BLaER1 (cell line): Measurements from ENCODE around the gene TCIRG1.
"Not testable (repeated sequence)": the region's sequence is repeated elsewhere in the genome, so short reads cannot be mapped to it uniquely, and the experiment has no call there.

ENCODE experiments used
- H3K27ac ChIP-seq: shearing (Covaris generic); formaldehyde crosslinking; 2 replicates; pipeline ENCODE4 v1.8.1; 2022
- H3K27me3 ChIP-seq: shearing (Covaris generic); formaldehyde crosslinking; 2 replicates; pipeline ENCODE4 v1.8.1; 2022
- H3K36me3 ChIP-seq: shearing (Covaris generic); formaldehyde crosslinking; 2 replicates; pipeline ENCODE4 v1.8.1; 2022
- H3K4me1 ChIP-seq: shearing (Covaris generic); formaldehyde crosslinking; 2 replicates; pipeline ENCODE4 v1.8.1; 2022
- H3K4me2 ChIP-seq: shearing (Covaris generic); formaldehyde crosslinking; 2 replicates; pipeline ENCODE4 v1.8.1; 2022
- H3K4me3 ChIP-seq: shearing (Covaris generic); formaldehyde crosslinking; 2 replicates; pipeline ENCODE4 v1.8.1; 2022
- H3K9ac ChIP-seq: shearing (Covaris generic); formaldehyde crosslinking; 2 replicates; pipeline ENCODE4 v1.8.1; 2022
- H3K9me3 ChIP-seq: shearing (Covaris generic); formaldehyde crosslinking; 2 replicates; pipeline ENCODE4 v1.8.1; 2022
- H4K20me1 ChIP-seq: shearing (Covaris generic); formaldehyde crosslinking; 2 replicates; pipeline ENCODE4 v1.8.1; 2022
- Cebpa-rat ChIP-seq: shearing (Covaris generic); IDR thresholded peaks from 2 replicates; pipeline ENCODE4 v1.8.1; 2022

TCIRG1 gene

DNA sequence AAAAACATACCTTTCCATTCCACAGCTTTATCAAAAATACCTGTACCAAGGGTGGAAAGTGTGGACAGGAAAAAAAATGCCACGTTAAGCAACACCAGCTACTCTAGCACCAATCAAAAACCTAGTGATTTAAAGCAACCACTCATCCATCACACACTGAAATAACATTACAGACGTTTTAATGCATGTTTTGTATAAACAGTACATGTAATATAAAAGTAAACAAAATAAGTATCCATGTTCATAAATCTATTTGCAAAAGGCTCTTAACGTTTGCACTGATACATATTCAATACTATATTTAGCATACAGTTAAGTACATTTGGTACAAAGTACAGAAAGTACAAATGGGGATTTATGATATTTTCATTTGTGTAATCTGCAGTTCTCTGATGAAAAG, 43.7 kb downstream of the TCIRG1 start:
- Histone ChIP-seq H3K36me3 (peaks cover 40% of the 10 kb centered on the region), H3K9ac (no peak overlapping the region)
- no peak for TF ChIP-seq Cebpa-rat

DNA sequence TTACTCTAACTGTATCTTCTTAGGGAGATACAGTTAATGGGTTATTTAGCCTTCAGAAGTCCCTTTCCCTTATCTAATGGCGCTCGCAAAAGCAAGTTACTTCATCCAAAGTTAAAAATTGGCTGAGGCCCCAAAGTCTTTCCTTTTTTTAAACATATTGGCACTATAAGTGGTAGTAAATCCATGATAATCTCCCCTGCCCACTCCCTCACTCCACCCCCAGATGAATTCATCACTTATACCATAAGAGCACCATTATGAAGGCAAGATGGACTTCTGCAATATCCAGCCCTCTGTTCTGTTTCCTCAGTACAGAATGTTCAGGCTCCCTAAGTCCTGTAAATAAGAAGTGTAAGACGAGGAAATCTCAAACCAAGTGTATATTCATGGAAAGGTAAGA, 44.7 kb downstream of the TCIRG1 start:
- Histone ChIP-seq H3K4me1 (peaks cover 13% of the 10 kb centered on the region), H3K9me3 (no peaks in the 10 kb centered on the region), H4K20me1 (peaks cover 11% of the 10 kb centered on the region), H3K4me2 (no peak overlapping the region), H3K4me3 (no peak overlapping the region), H3K27ac (no peak overlapping the region), H3K9ac (no peak overlapping the region), H3K36me3 (peaks cover 47% of the 10 kb centered on the region), H3K27me3 (no peaks in the 10 kb centered on the region)
- TF ChIP-seq Cebpa-rat = no peak

More for the DNA sequence above, 43.7 kb downstream of the TCIRG1 start:
- H3K27me3 ChIP-seq = no peaks in the 10 kb centered on the region
- peaks cover 23% of the 10 kb centered on the region for H3K4me1 ChIP-seq
- no peaks in the 10 kb centered on the region for H3K9me3 ChIP-seq
- no peak overlapping the region for H3K27ac ChIP-seq
- peaks cover 22% of the 10 kb centered on the region for H4K20me1 ChIP-seq
- no peak overlapping the region for H3K4me2 ChIP-seq
- no peak overlapping the region for H3K4me3 ChIP-seq

GRCh38 chr11:68089679-68090078, 50.9 kb downstream of the TCIRG1 start:
- peak overlapping the region; percentile 66 for H3K4me2 ChIP-seq

DNA sequence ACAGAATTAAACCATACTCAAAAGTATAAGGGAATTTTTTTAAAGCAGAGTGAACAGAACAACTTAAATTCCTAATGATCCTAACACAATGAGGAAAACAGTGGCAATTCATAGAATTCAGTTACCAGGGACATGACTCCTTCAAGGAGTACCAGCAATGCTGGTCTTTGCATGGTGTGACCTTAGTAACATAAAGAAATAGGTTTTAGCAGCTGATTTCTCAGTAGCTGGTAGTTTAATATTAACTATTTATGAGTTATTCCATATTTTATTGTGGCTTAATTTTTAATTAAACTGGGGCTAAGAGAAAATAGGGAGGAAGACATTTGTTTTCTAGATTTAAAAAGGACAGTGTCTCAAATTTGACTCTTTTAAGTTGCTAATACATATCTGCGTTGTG, 51.5 kb downstream of the TCIRG1 start:
- Histone ChIP-seq H3K9me3 (no peaks in the 10 kb centered on the region), H3K4me1 (peaks cover 30% of the 10 kb centered on the region), H3K27ac (peak overlapping the region; percentile 61), H3K9ac (peak overlapping the region; percentile 46; the same call in 1 of the 2 replicates), H3K27me3 (no peaks in the 10 kb centered on the region), H3K4me2 (peak overlapping the region; percentile 66), H3K36me3 (peaks cover 24% of the 10 kb centered on the region; the same call in 1 of the 2 replicates), H4K20me1 (peaks cover 8% of the 10 kb centered on the region; the same call in 1 of the 2 replicates), H3K4me3 (no peak overlapping the region)
- no peak for TF ChIP-seq Cebpa-rat

More at GRCh38 chr11:68089679-68090078, 50.9 kb downstream of the TCIRG1 start:
- peak overlapping the region; percentile 61; the same call in 1 of the 2 replicates for H3K27ac ChIP-seq
- no peaks in the 10 kb centered on the region for H3K27me3 ChIP-seq
- H3K9ac ChIP-seq = peak overlapping the region; percentile 30; the same call in 1 of the 2 replicates
- peaks cover 24% of the 10 kb centered on the region; the same call in 1 of the 2 replicates for H3K36me3 ChIP-seq
- H3K9me3 ChIP-seq = no peaks in the 10 kb centered on the region
- no peak overlapping the region for H3K4me3 ChIP-seq
- TF ChIP-seq Cebpa-rat = no peak
- peaks cover 30% of the 10 kb centered on the region for H3K4me1 ChIP-seq
- H4K20me1 ChIP-seq = peaks cover 14% of the 10 kb centered on the region; the same call in 1 of the 2 replicates

GRCh38 chr11:68090706-68091105, 51.9 kb downstream of the TCIRG1 start:
- H3K4me2 ChIP-seq = peak overlapping the region; percentile 66
- peaks cover 30% of the 10 kb centered on the region for H3K4me1 ChIP-seq
- H3K27ac ChIP-seq = peak overlapping the region; percentile 61

GRCh38 chr11:68092411-68092810, 53.6 kb downstream of the TCIRG1 start:
- peaks cover 34% of the 10 kb centered on the region for H3K36me3 ChIP-seq
- peaks cover 16% of the 10 kb centered on the region for H4K20me1 ChIP-seq
- TF ChIP-seq Cebpa-rat = no peak
- no peaks in the 10 kb centered on the region for H3K9me3 ChIP-seq
- no peak overlapping the region for H3K9ac ChIP-seq
- H3K27ac ChIP-seq = no peak overlapping the region
- H3K27me3 ChIP-seq = no peaks in the 10 kb centered on the region
- peak overlapping the region; percentile 66 for H3K4me2 ChIP-seq
- no peak overlapping the region for H3K4me3 ChIP-seq
- H3K4me1 ChIP-seq = peaks cover 30% of the 10 kb centered on the region

More at GRCh38 chr11:68090706-68091105, 51.9 kb downstream of the TCIRG1 start:
- H3K36me3 ChIP-seq = peaks cover 28% of the 10 kb centered on the region; the same call in 1 of the 2 replicates
- H3K4me3 ChIP-seq = no peak overlapping the region
- H3K9ac ChIP-seq = peak overlapping the region; percentile 46; the same call in 1 of the 2 replicates
- H3K9me3 ChIP-seq = no peaks in the 10 kb centered on the region
- H3K27me3 ChIP-seq = no peaks in the 10 kb centered on the region
- TF ChIP-seq Cebpa-rat = no peak
- peaks cover 8% of the 10 kb centered on the region; the same call in 1 of the 2 replicates for H4K20me1 ChIP-seq

- H3K4me3 ChIP-seq, H3K9ac ChIP-seq, H3K9me3 ChIP-seq, H3K4me2 ChIP-seq, H3K27me3 ChIP-seq, H3K27ac ChIP-seq: not testable (repeated sequence)
- Histone ChIP-seq H3K4me1 (peaks cover 30% of the 10 kb centered on the region), H3K36me3 (peaks cover 32% of the 10 kb centered on the region), H4K20me1 (peaks cover 21% of the 10 kb centered on the region)
Measured at GRCh38 chr11:68092946-68093345, 54.1 kb downstream of the TCIRG1 start.

GRCh38 chr11:68093565-68093964, 54.7 kb downstream of the TCIRG1 start:
- Histone ChIP-seq H3K4me2 (no peak overlapping the region), H3K4me3 (no peak overlapping the region), H3K27ac (no peak overlapping the region), H3K9me3 (no peaks in the 10 kb centered on the region), H3K36me3 (peaks cover 26% of the 10 kb centered on the region), H3K27me3 (no peaks in the 10 kb centered on the region), H4K20me1 (peaks cover 27% of the 10 kb centered on the region), H3K4me1 (peaks cover 30% of the 10 kb centered on the region), H3K9ac (no peak overlapping the region)
- TF ChIP-seq Cebpa-rat = no peak

- Histone ChIP-seq H3K27ac (no peak overlapping the region), H3K4me1 (peaks cover 32% of the 10 kb centered on the region), H3K36me3 (peaks cover 28% of the 10 kb centered on the region), H4K20me1 (peaks cover 46% of the 10 kb centered on the region), H3K4me3 (no peak overlapping the region), H3K27me3 (no peaks in the 10 kb centered on the region), H3K4me2 (no peak overlapping the region), H3K9me3 (no peaks in the 10 kb centered on the region), H3K9ac (no peak overlapping the region)
- TF ChIP-seq Cebpa-rat = no peak
Measured at GRCh38 chr11:68096962-68097361, 58.1 kb downstream of the TCIRG1 start.

GRCh38 chr11:68099057-68099456, 60.2 kb downstream of the TCIRG1 start:
- Histone ChIP-seq H3K9me3 (peaks cover 7% of the 10 kb centered on the region; the same call in 1 of the 2 replicates), H3K4me2 (peak overlapping the region; percentile 76), H3K36me3 (peaks cover 39% of the 10 kb centered on the region), H3K4me3 (no peak overlapping the region), H4K20me1 (peaks cover 66% of the 10 kb centered on the region), H3K27ac (no peak overlapping the region), H3K9ac (peak overlapping the region; percentile 47), H3K4me1 (peaks cover 27% of the 10 kb centered on the region), H3K27me3 (no peaks in the 10 kb centered on the region)
- TF ChIP-seq Cebpa-rat = no peak
